Neural cell (in vitro differentiated cells): ENCODE measurements around the gene KRTAP27-1.

Source experiments
- CTCF ChIP-seq: fragments of 450-650 bp; IDR thresholded peaks from 2 replicates; pipeline ENCODE4 v1.5.1; 2014; ENCODE audit warnings: antibody characterized with exemption, mild to moderate bottlenecking, moderate library complexity; ENCODE audit not compliant: poor library complexity, severe bottlenecking
- EP300 ChIP-seq: fragments of 450-650 bp; conservative IDR thresholded peaks from 2 replicates; pipeline ENCODE4 v1.6.1; 2014; ENCODE audit warnings: antibody characterized with exemption, mild to moderate bottlenecking, moderate library complexity; ENCODE audit not compliant: poor library complexity, severe bottlenecking
- EZH2 ChIP-seq: fragments of 200-600, 300-800 bp; shearing (Covaris generic), sonication (generic); IDR thresholded peaks from 2 replicates; pipeline ENCODE4 v1.6.1; 2014; ENCODE audit warnings: antibody characterized with exemption, low read length, borderline replicate concordance, mild to moderate bottlenecking; ENCODE audit not compliant: insufficient read depth, poor library complexity, severe bottlenecking
- MXI1 ChIP-seq: fragments of 450-650 bp; conservative IDR thresholded peaks from 2 replicates; pipeline ENCODE4 v1.6.1; 2014; ENCODE audit warnings: antibody characterized with exemption, mild to moderate bottlenecking; ENCODE audit not compliant: poor library complexity, severe bottlenecking
- POLR2AphosphoS5 ChIP-seq: IDR thresholded peaks from 2 replicates; pipeline ENCODE4 v1.6.1; 2012
- RAD21 ChIP-seq: fragments of 450-650 bp; conservative IDR thresholded peaks from 2 replicates; pipeline ENCODE4 v1.6.1; 2014; ENCODE audit warnings: antibody characterized with exemption, mild to moderate bottlenecking, moderate library complexity
- SMC3 ChIP-seq: fragments of 450-650 bp; conservative IDR thresholded peaks from 2 replicates; pipeline ENCODE4 v1.6.1; 2014; ENCODE audit warnings: antibody characterized with exemption, mild to moderate bottlenecking, moderate library complexity; ENCODE audit not compliant: poor library complexity
- TAF1 ChIP-seq: IDR thresholded peaks from 2 replicates; pipeline ENCODE4 v1.6.1; 2012; ENCODE audit warnings: low read depth
- TF ChIP-seq, protein P1 (sequence below): IDR thresholded peaks from 2 replicates; pipeline ENCODE4 v1.6.1; 2012; ENCODE audit warnings: borderline replicate concordance

GRCh38 chr21:30326390-30326789, 11.1 kb downstream of the KRTAP27-1 start:
- TF ChIP-seq CTCF (no peak), EZH2 (no peak), EP300 (no peak), POLR2AphosphoS5 (no peak), RAD21 (no peak), TAF1 (no peak), SMC3 (no peak), MXI1 (no peak)
- TF ChIP-seq, protein P1, sequence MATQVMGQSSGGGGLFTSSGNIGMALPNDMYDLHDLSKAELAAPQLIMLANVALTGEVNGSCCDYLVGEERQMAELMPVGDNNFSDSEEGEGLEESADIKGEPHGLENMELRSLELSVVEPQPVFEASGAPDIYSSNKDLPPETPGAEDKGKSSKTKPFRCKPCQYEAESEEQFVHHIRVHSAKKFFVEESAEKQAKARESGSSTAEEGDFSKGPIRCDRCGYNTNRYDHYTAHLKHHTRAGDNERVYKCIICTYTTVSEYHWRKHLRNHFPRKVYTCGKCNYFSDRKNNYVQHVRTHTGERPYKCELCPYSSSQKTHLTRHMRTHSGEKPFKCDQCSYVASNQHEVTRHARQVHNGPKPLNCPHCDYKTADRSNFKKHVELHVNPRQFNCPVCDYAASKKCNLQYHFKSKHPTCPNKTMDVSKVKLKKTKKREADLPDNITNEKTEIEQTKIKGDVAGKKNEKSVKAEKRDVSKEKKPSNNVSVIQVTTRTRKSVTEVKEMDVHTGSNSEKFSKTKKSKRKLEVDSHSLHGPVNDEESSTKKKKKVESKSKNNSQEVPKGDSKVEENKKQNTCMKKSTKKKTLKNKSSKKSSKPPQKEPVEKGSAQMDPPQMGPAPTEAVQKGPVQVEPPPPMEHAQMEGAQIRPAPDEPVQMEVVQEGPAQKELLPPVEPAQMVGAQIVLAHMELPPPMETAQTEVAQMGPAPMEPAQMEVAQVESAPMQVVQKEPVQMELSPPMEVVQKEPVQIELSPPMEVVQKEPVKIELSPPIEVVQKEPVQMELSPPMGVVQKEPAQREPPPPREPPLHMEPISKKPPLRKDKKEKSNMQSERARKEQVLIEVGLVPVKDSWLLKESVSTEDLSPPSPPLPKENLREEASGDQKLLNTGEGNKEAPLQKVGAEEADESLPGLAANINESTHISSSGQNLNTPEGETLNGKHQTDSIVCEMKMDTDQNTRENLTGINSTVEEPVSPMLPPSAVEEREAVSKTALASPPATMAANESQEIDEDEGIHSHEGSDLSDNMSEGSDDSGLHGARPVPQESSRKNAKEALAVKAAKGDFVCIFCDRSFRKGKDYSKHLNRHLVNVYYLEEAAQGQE = no peak
